Fibroblast of lung (primary cell): Measurements from ENCODE around the gene SUSD1. TPM values are rescaled to one million over a fixed set of nuclear protein-coding genes. Genes with fewer than 3 reads are reported as not detected.

Experiments
- DNase-seq, 2 donors: peaks; one replicate each; pipeline versions ENCODE4 v3.0.0 to v3.0.0-alpha.2; 2010; ENCODE audit warnings: low read depth in 2 of 2
- H2AFZ ChIP-seq: 2 replicates; pipeline ENCODE4 v1.5.1; 2012; ENCODE audit warnings: low read length, control low read depth, inconsistent platforms
- H3K27ac ChIP-seq: 2 replicates; pipeline ENCODE4 v1.5.1; 2011; ENCODE audit warnings: low read length, control low read depth; ENCODE audit not compliant: insufficient read depth
- H3K27me3 ChIP-seq: 2 replicates; pipeline ENCODE4 v1.5.1; 2011; ENCODE audit warnings: mild to moderate bottlenecking, low read length; ENCODE audit not compliant: control insufficient read depth, insufficient read depth
- H3K36me3 ChIP-seq: 2 replicates; pipeline ENCODE4 v1.5.1; 2011; ENCODE audit warnings: low read length; ENCODE audit not compliant: control insufficient read depth, insufficient read depth
- H3K4me1 ChIP-seq: 2 replicates; pipeline ENCODE4 v1.5.1; 2011; ENCODE audit warnings: low read length; ENCODE audit not compliant: control insufficient read depth, insufficient read depth; ENCODE audit errors: extremely low read depth
- H3K4me2 ChIP-seq: 2 replicates; pipeline ENCODE4 v1.5.1; 2011; ENCODE audit warnings: low read length, control low read depth; ENCODE audit not compliant: insufficient read depth; ENCODE audit errors: extremely low read depth
- H3K4me3 ChIP-seq, 4 experiments: fragments of 200-600 bp in 1 of 4; sonication (generic) in 1 of 4; replicated peaks in 1 of 4; 2 replicates each; pipeline ENCODE4 v1.5.1; 2011 to 2016; ENCODE audit warnings: low read length in 4 of 4, low read depth in 3 of 4, mild to moderate bottlenecking in 3 of 4, control low read depth in 2 of 4, inconsistent platforms in 1 of 4, mixed read lengths in 1 of 4; ENCODE audit not compliant: insufficient read depth in 1 of 4; ENCODE audit errors: control extremely low read depth in 1 of 4
- H3K79me2 ChIP-seq: 2 replicates; pipeline ENCODE4 v1.5.1; 2012; ENCODE audit warnings: mild to moderate bottlenecking, low read length, inconsistent platforms; ENCODE audit not compliant: control insufficient read depth, insufficient read depth
- H3K9ac ChIP-seq: 2 replicates; pipeline ENCODE4 v1.5.1; 2011; ENCODE audit warnings: mild to moderate bottlenecking, low read length, control low read depth; ENCODE audit not compliant: insufficient read depth
- H3K9me3 ChIP-seq: 2 replicates; pipeline ENCODE4 v1.5.1; 2012; ENCODE audit warnings: low read depth, low read length; ENCODE audit not compliant: control insufficient read depth, insufficient read depth
- H4K20me1 ChIP-seq: 2 replicates; pipeline ENCODE4 v1.5.1; 2011; ENCODE audit warnings: low read length; ENCODE audit not compliant: control insufficient read depth, insufficient read depth; ENCODE audit errors: extremely low read depth
- EZH2 ChIP-seq: IDR thresholded peaks from 2 replicates; pipeline ENCODE4 v1.5.1; 2012; ENCODE audit warnings: low read length, control low read depth, mild to moderate bottlenecking; ENCODE audit errors: missing control alignments
- polyA plus RNA-seq, 2 donors: library from polyadenylated mRNA; depleted of rRNA in 1 of 2; stranded (reverse) in 1 of 2; unstranded in 1 of 2; fragments of >200 nt; gene quantifications; 2 replicates each; pipeline ENCODE4 v1.2.1, GENCODE V29; 2011 to 2012; ENCODE audit warnings: missing spikeins in 1 of 2
- total RNA-seq: library from RNA; depleted of rRNA; stranded (reverse); fragments of >200 nt; gene quantifications from 2 replicates; pipeline ENCODE4 v1.2.1, GENCODE V29; 2014
- TF ChIP-seq, protein P1 (sequence below), 2 donors: IDR thresholded peaks in 1 of 2; conservative IDR thresholded peaks in 1 of 2; 1 replicate in 1 of 2; 2 replicates in 1 of 2; pipeline ENCODE4 v1.5.1; 2011 to 2012; ENCODE audit warnings: low read length in 2 of 2, control low read depth in 1 of 2, inconsistent platforms in 1 of 2, low read depth in 1 of 2, mild to moderate bottlenecking in 1 of 2

Gene SUSD1
- total and polyA plus RNA-seq, 2 donors (not counting 1 experiment from before 2014, with no cell fraction given) = 27.4 to 28.6 TPM

GRCh38 chr9:112157961-112158360 is 17.1 kb downstream of the SUSD1 start:
- no peaks in the 10 kb centered on the region for H3K27me3 ChIP-seq
- TF ChIP-seq, protein P1, sequence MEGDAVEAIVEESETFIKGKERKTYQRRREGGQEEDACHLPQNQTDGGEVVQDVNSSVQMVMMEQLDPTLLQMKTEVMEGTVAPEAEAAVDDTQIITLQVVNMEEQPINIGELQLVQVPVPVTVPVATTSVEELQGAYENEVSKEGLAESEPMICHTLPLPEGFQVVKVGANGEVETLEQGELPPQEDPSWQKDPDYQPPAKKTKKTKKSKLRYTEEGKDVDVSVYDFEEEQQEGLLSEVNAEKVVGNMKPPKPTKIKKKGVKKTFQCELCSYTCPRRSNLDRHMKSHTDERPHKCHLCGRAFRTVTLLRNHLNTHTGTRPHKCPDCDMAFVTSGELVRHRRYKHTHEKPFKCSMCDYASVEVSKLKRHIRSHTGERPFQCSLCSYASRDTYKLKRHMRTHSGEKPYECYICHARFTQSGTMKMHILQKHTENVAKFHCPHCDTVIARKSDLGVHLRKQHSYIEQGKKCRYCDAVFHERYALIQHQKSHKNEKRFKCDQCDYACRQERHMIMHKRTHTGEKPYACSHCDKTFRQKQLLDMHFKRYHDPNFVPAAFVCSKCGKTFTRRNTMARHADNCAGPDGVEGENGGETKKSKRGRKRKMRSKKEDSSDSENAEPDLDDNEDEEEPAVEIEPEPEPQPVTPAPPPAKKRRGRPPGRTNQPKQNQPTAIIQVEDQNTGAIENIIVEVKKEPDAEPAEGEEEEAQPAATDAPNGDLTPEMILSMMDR (conservative IDR thresholded peaks at IDR 0.05 in 1 of 2, IDR thresholded peaks at IDR 0.05 in 1 of 2; ENCODE audit: low read depth in 1 of 2, low read length in 2 of 2) = no peak
- TF ChIP-seq EZH2 = no peak
- H3K9ac ChIP-seq = no peak overlapping the region

GRCh38 chr9:112157087-112157486 is 18.0 kb downstream of the SUSD1 start:
- H3K4me2 ChIP-seq = no peak overlapping the region
- no peak overlapping the region for H3K4me3 ChIP-seq
- H3K36me3 ChIP-seq = no peaks in the 10 kb centered on the region
- H3K27me3 ChIP-seq = no peaks in the 10 kb centered on the region
- H4K20me1 ChIP-seq = no peaks in the 10 kb centered on the region
- TF ChIP-seq, protein P1 (conservative IDR thresholded peaks at IDR 0.05 in 1 of 2, IDR thresholded peaks at IDR 0.05 in 1 of 2; ENCODE audit: low read depth in 1 of 2, low read length in 2 of 2) = no peak
- TF ChIP-seq EZH2 = no peak
- H3K27ac ChIP-seq = no peak overlapping the region
- no peaks in the 10 kb centered on the region for H3K4me1 ChIP-seq
- DNase-seq = no peak
- no peak overlapping the region for H2AFZ ChIP-seq
- no peaks in the 10 kb centered on the region for H3K9me3 ChIP-seq
- no peak overlapping the region for H3K9ac ChIP-seq
- no peaks in the 10 kb centered on the region for H3K79me2 ChIP-seq

More at GRCh38 chr9:112157961-112158360, 17.1 kb downstream of the SUSD1 start:
- Histone ChIP-seq H3K4me1 (no peaks in the 10 kb centered on the region), H3K4me2 (no peak overlapping the region), H4K20me1 (no peaks in the 10 kb centered on the region), H3K36me3 (no peaks in the 10 kb centered on the region), H3K79me2 (no peaks in the 10 kb centered on the region), H3K27ac (no peak overlapping the region), H2AFZ (no peak overlapping the region), H3K4me3 (no peak overlapping the region), H3K9me3 (no peaks in the 10 kb centered on the region)
- no peak for DNase-seq

GRCh38 chr9:112149211-112149610 is 25.9 kb downstream of the SUSD1 start:
- no peak overlapping the region for H2AFZ ChIP-seq
- H3K79me2 ChIP-seq = no peaks in the 10 kb centered on the region
- H3K27ac ChIP-seq = no peak overlapping the region
- H3K4me3 ChIP-seq = no peak overlapping the region
- TF ChIP-seq, protein P1 (conservative IDR thresholded peaks at IDR 0.05 in 1 of 2, IDR thresholded peaks at IDR 0.05 in 1 of 2; ENCODE audit: low read depth in 1 of 2, low read length in 2 of 2) = no peak
- no peak for TF ChIP-seq EZH2
- no peaks in the 10 kb centered on the region for H4K20me1 ChIP-seq
- no peak overlapping the region for H3K4me2 ChIP-seq
- no peaks in the 10 kb centered on the region for H3K4me1 ChIP-seq
- H3K9ac ChIP-seq = no peak overlapping the region
- no peaks in the 10 kb centered on the region for H3K36me3 ChIP-seq
- no peak for DNase-seq
- no peaks in the 10 kb centered on the region for H3K9me3 ChIP-seq
- no peaks in the 10 kb centered on the region for H3K27me3 ChIP-seq
